GM23338 (cell line): ENCODE measurements around the gene MSL1. TPM values are rescaled to one million over a fixed set of nuclear protein-coding genes. Genes with fewer than 3 reads are reported as not detected.
A peak's percentile ranks its signal among the peaks of the same experiment; 100 is the strongest.

Experiments used
- ATAC-seq: fragments of 200-7000 bp; cut with Tn5 transposase; 3 replicates; pipeline ENCODE4 v1.9.1; 2020
- DNase-seq: peaks from one replicate; pipeline ENCODE4 v3.0.0-alpha.2; 2015; ENCODE audit warnings: low spot score
- H2AFZ ChIP-seq: fragments of 200-600 bp; sonication (generic); 2 replicates; pipeline ENCODE4 v1.8.0; 2016; ENCODE audit warnings: antibody characterized with exemption, mild to moderate bottlenecking, moderate library complexity
- H3F3A ChIP-seq: fragments of 200-600 bp; sonication (generic); replicated peaks from 2 replicates; pipeline ENCODE4 v1.8.0; 2017; ENCODE audit warnings: antibody characterized with exemption, mixed run types, low read depth
- H3K27ac ChIP-seq: fragments of 200-600 bp; sonication (generic); 2 replicates; pipeline ENCODE4 v1.6.1; 2016; ENCODE audit warnings: low read depth
- H3K27me3 ChIP-seq: fragments of 200-600 bp; sonication (generic); 2 replicates; pipeline ENCODE4 v1.8.0; 2016; ENCODE audit warnings: mild to moderate bottlenecking, mixed run types, moderate library complexity; ENCODE audit not compliant: insufficient read depth
- H3K36me3 ChIP-seq: fragments of 200-600 bp; sonication (generic); 2 replicates; pipeline ENCODE4 v1.8.0; 2016; ENCODE audit warnings: mild to moderate bottlenecking; ENCODE audit not compliant: insufficient read depth
- H3K4me1 ChIP-seq: fragments of 200-600 bp; sonication (generic); 2 replicates; pipeline ENCODE4 v1.8.0; 2016; ENCODE audit warnings: mild to moderate bottlenecking, moderate library complexity; ENCODE audit not compliant: insufficient read depth
- H3K4me2 ChIP-seq: fragments of 200-600 bp; sonication (generic); 2 replicates; pipeline ENCODE4 v1.7.1; 2017; ENCODE audit warnings: mixed run types
- H3K4me3 ChIP-seq: fragments of 200-600 bp; sonication (generic); 2 replicates; pipeline ENCODE4 v1.6.1; 2016; ENCODE audit warnings: mixed run types
- H3K79me2 ChIP-seq: fragments of 200-600 bp; sonication (generic); replicated peaks from 2 replicates; pipeline ENCODE4 v1.8.0; 2017; ENCODE audit warnings: mild to moderate bottlenecking; ENCODE audit not compliant: insufficient read depth
- H3K9me2 ChIP-seq: fragments of 200-600 bp; sonication (generic); 2 replicates; pipeline ENCODE4 v1.8.0; 2017; ENCODE audit not compliant: insufficient read depth
- H4K20me1 ChIP-seq: fragments of 200-600 bp; sonication (generic); replicated peaks from 2 replicates; pipeline ENCODE4 v1.8.0; 2017; ENCODE audit warnings: mild to moderate bottlenecking; ENCODE audit not compliant: insufficient read depth
- H3K27ac Mint-ChIP-seq: 2 replicates; pipeline ENCODE4 v1.8.0; 2020; ENCODE audit warnings: inconsistent platforms, mild to moderate bottlenecking, moderate library complexity, mixed read lengths
- H3K27me3 Mint-ChIP-seq: 3 replicates; pipeline ENCODE4 v1.8.0; 2022; ENCODE audit warnings: low read depth, mild to moderate bottlenecking, moderate library complexity, mixed read lengths, inconsistent platforms; ENCODE audit not compliant: insufficient read depth, poor library complexity
- H3K36me3 Mint-ChIP-seq: 3 replicates; pipeline ENCODE4 v1.8.0; 2021; ENCODE audit warnings: low read depth, mild to moderate bottlenecking, inconsistent platforms, moderate library complexity, mixed read lengths
- H3K4me1 Mint-ChIP-seq: 3 replicates; pipeline ENCODE4 v1.8.0; 2020; ENCODE audit warnings: mild to moderate bottlenecking, inconsistent platforms, mixed read lengths
- H3K4me3 Mint-ChIP-seq: 3 replicates; pipeline ENCODE4 v1.8.0; 2021; ENCODE audit warnings: moderate library complexity, mild to moderate bottlenecking, inconsistent platforms, mixed read lengths
- H3K9me3 Mint-ChIP-seq: 3 replicates; pipeline ENCODE4 v1.8.0; 2020; ENCODE audit warnings: moderate library complexity, mild to moderate bottlenecking, inconsistent platforms, mixed read lengths
- CREB1 ChIP-seq: fragments of 250-450 bp; sonication (Bioruptor Pico); IDR thresholded peaks from 2 replicates; pipeline ENCODE4 v1.5.0; 2020; ENCODE audit warnings: low read depth, mild to moderate bottlenecking, moderate library complexity
- EZH2 ChIP-seq: fragments of 200-600 bp; sonication (generic); IDR thresholded peaks from one replicate; pipeline ENCODE4 v1.8.0; 2017; ENCODE audit warnings: antibody characterized with exemption, mild to moderate bottlenecking, low read depth; ENCODE audit not compliant: unreplicated experiment
- JUNB ChIP-seq: IDR thresholded peaks from one replicate; pipeline ENCODE4 v1.6.1; 2016; ENCODE audit warnings: antibody characterized with exemption; ENCODE audit not compliant: unreplicated experiment
- NANOG ChIP-seq: IDR thresholded peaks from 2 replicates; pipeline ENCODE4 v1.6.1; 2016; ENCODE audit warnings: antibody characterized with exemption, borderline replicate concordance
- POLR2AphosphoS5 ChIP-seq: IDR thresholded peaks from 2 replicates; pipeline ENCODE4 v1.6.1; 2016; ENCODE audit warnings: antibody characterized with exemption, low read depth
- STAT1 ChIP-seq: IDR thresholded peaks from one replicate; pipeline ENCODE4 v1.6.1; 2016; ENCODE audit warnings: antibody characterized with exemption; ENCODE audit not compliant: unreplicated experiment
- ZNF114 ChIP-seq: fragments of 250-450 bp; sonication (Bioruptor Pico); IDR thresholded peaks from 2 replicates; pipeline ENCODE4 v1.5.0; 2020; ENCODE audit warnings: mild to moderate bottlenecking, moderate library complexity
- ZNF331 ChIP-seq: fragments of 250-450 bp; sonication (Bioruptor Pico); IDR thresholded peaks from 2 replicates; pipeline ENCODE4 v1.5.0; 2020; ENCODE audit warnings: low read depth, mild to moderate bottlenecking, moderate library complexity
- polyA plus RNA-seq: library from polyadenylated mRNA; unstranded; fragments of >200 nt; fragmentation: Nextera tagmentation; extraction: Ambion mirVana; gene quantifications from 2 replicates; pipeline ENCODE4 v1.2.1, GENCODE V29; 2016
- total RNA-seq: library from RNA; depleted of rRNA; stranded (reverse); fragments of >200 nt; shearing (Covaris generic); gene quantifications from 2 replicates; pipeline ENCODE4 v1.2.3, GENCODE V29; 2014
- TF ChIP-seq, protein P1 (sequence below): IDR thresholded peaks from one replicate; pipeline ENCODE4 v1.6.1; 2018; ENCODE audit warnings: antibody characterized with exemption; ENCODE audit not compliant: unreplicated experiment
- TF ChIP-seq, protein P2 (sequence below): IDR thresholded peaks from 2 replicates; pipeline ENCODE4 v1.6.1; 2016; ENCODE audit warnings: antibody characterized with exemption

The MSL1 gene
- total and polyA plus RNA-seq, 2 experiments from 2014 or later, result 16.2 to 56.5 TPM

DNA sequence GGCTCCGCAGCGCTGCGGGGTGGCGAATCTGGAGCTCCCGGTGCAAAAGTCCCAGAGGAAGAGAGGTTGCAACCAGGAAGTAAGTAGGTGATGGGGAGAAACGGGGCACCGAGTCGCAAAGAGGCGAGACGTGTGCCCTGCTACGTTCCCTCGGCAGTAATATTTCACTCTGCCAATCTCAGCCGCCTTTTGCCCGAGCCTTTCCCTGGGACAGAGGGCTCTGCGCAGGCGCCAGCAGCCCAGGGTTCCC lies 21.4 kb upstream of the MSL1 start, which contains the start of gene NR1D1 (continued):
- TF ChIP-seq, protein P1, sequence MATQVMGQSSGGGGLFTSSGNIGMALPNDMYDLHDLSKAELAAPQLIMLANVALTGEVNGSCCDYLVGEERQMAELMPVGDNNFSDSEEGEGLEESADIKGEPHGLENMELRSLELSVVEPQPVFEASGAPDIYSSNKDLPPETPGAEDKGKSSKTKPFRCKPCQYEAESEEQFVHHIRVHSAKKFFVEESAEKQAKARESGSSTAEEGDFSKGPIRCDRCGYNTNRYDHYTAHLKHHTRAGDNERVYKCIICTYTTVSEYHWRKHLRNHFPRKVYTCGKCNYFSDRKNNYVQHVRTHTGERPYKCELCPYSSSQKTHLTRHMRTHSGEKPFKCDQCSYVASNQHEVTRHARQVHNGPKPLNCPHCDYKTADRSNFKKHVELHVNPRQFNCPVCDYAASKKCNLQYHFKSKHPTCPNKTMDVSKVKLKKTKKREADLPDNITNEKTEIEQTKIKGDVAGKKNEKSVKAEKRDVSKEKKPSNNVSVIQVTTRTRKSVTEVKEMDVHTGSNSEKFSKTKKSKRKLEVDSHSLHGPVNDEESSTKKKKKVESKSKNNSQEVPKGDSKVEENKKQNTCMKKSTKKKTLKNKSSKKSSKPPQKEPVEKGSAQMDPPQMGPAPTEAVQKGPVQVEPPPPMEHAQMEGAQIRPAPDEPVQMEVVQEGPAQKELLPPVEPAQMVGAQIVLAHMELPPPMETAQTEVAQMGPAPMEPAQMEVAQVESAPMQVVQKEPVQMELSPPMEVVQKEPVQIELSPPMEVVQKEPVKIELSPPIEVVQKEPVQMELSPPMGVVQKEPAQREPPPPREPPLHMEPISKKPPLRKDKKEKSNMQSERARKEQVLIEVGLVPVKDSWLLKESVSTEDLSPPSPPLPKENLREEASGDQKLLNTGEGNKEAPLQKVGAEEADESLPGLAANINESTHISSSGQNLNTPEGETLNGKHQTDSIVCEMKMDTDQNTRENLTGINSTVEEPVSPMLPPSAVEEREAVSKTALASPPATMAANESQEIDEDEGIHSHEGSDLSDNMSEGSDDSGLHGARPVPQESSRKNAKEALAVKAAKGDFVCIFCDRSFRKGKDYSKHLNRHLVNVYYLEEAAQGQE, result no peak
- TF ChIP-seq NANOG, result no peak
- no peak for TF ChIP-seq CREB1 (CRISPR knock-in tag)
- TF ChIP-seq EZH2, result no peak
- TF ChIP-seq STAT1, result no peak
- TF ChIP-seq JUNB, result no peak

DNA sequence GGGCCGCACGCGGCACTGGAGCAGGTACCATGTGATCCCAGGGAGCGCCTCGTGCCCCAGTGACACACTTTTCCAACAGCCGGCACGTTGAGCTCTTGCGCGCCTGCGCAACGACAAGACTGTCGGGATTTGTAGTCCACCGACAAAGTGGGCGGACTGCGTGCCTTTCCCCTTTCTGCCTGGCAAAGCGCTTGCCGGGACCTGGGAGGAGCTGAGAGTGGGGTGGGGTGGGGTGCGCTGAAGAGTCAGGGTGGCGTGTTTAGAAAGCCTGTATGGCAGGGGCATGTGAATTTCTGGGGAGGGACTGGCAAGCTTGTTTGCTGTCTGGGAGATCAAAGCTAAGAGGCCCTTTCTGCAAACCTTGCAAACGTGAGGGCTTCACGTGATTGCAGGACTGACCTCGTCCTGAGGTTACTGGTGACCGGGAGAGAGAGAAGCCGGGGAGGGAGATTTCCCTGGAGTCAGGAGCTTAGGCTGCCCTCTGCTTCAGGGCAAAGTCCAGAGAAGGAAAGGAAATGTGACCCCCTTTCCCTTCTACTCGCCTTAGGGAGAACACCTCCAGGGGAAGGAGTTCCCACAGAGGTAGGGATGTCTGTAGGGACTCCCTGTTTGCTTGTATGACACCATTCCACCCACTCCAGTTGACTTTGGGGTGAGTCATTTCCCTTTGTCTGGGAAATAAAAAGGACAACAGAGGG lies 21.0 kb upstream of the MSL1 start:
- DNase-seq, result peak; percentile 99
- H3K4me2 ChIP-seq, result peak overlapping the region; percentile 98
- peaks cover 17% of the 10 kb centered on the region; the same call in 1 of the 2 replicates for H3F3A ChIP-seq
- no peaks in the 10 kb centered on the region for H3K79me2 ChIP-seq
- peaks cover 20% of the 10 kb centered on the region for H3K9me2 ChIP-seq
- ATAC-seq, result peak; percentile 62
- Mint-ChIP-seq H3K27me3 (peaks cover 58% of the 10 kb centered on the region), H3K9me3 (peaks cover 11% of the 10 kb centered on the region; the same call in 2 of the 3 replicates), H3K4me1 (peaks cover 70% of the 10 kb centered on the region), H3K4me3 (peak overlapping the region; percentile 82), H3K27ac (peak overlapping the region; percentile 84), H3K36me3 (peaks cover 28% of the 10 kb centered on the region)
- no peak overlapping the region for H3K27ac ChIP-seq
- H3K4me3 ChIP-seq, result peak overlapping the region; percentile 75
- TF ChIP-seq ZNF331 (CRISPR knock-in tag), result no peak
- TF ChIP-seq CREB1 (CRISPR knock-in tag), result peak; percentile 79
- TF ChIP-seq POLR2AphosphoS5, result peak; percentile 58
- TF ChIP-seq ZNF114 (CRISPR knock-in tag), result no peak
- TF ChIP-seq, protein P2, sequence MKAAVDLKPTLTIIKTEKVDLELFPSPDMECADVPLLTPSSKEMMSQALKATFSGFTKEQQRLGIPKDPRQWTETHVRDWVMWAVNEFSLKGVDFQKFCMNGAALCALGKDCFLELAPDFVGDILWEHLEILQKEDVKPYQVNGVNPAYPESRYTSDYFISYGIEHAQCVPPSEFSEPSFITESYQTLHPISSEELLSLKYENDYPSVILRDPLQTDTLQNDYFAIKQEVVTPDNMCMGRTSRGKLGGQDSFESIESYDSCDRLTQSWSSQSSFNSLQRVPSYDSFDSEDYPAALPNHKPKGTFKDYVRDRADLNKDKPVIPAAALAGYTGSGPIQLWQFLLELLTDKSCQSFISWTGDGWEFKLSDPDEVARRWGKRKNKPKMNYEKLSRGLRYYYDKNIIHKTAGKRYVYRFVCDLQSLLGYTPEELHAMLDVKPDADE, result peak; percentile 72
- H3K27me3 ChIP-seq, result peaks cover 24% of the 10 kb centered on the region
- peaks cover 51% of the 10 kb centered on the region for H3K4me1 ChIP-seq
- no peaks in the 10 kb centered on the region for H3K36me3 ChIP-seq
- no peaks in the 10 kb centered on the region for H4K20me1 ChIP-seq
- peak overlapping the region; percentile 53; the same call in 1 of the 2 replicates for H2AFZ ChIP-seq
